GM18861 (cell line): ENCODE results near the gene ATCAY.
A peak's percentile ranks its signal among the peaks of the same experiment; 100 is the strongest.

ENCODE experiments used
- ATAC-seq: cut with Tn5 transposase; IDR thresholded peaks from one replicate; pipeline ENCODE4 v1.9.1; 2021; ENCODE audit not compliant: unreplicated experiment

Gene ATCAY

GRCh38 chr19:3968556-3969434, 88.3 kb downstream of the ATCAY start:
- no peak for ATAC-seq

DNA sequence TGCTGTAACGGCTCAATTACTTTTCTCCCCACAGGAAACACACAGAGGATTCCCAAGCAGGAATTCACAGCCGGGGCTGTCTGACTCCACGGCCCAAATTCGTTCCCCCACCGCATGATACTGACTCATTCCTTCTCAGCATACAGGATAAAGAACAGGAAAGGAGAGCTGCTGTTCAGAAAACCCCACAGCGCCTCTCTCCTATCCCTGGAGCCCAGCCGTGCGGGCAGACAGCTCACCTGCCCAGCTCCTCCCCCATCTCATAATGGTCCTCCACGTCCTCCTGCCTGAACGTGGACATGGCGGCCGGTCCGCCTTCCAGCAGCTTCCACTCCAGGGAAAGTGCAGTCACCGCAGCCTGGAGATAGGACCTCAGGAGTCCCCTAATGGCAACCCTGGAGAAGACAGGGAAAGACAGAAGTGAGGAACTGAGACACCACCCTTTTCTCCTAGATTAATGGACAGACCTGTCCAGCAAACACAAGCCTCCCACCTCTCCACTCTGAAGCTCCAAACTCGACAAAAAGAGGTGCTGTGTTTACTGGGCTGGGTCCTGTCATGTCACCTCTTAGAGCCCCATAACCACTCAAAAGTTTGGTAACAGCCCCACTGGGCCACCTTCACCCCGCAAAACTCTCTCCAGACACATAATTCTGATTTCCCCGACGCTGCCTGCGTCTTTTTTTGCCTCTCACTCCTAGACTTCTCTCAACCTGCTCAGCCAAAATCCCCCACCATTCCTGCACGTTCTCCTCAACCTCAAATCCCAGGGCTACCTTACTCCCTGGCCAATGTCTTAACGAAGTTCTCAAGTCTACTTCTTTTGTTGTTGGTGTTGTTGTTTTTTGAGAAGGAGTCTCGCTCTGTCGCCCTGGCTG, 89.2 kb downstream of the ATCAY start:
- ATAC-seq, result no peak

- no peak for ATAC-seq
These were observed 89.9 kb downstream of the ATCAY start for GRCh38 chr19:3970313-3970807.

DNA sequence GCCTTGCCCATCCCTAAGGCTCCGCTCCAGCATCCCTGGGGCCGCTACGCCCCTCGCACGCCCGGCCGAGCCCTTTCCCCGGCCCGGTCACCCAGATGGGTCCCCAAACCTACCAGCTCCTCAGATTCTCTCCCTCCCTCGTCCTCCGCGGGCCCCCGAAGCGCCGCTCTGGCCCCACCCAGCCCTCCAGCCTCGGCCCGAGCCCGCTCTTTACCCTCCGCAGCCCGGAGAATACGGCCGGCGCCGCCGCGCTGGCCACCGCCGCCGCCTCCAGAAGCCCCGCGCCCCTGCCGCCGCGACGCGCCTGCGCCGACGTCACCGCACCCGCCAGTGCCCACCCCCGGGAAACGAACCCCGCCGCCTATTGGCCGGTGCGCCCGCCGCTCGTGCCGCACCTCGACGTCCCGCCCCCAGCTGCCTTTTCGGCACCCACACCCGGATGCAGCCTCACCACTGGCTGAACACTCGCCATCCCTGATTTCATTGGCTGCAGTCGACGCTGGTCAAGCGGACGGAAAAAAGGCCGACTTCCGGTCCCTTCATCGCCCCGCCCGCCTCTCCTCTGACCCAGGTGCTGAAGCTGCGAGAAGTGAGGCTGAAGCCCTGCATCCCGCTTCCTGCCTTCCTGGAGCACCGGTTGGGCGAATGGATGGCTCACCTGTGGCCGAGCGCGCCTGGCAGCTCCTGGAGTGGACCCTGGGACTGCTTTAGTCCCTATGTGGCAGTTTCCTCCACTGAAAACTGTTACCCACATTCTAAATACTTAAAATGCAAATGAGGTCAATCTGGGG, 90.5 kb downstream of the ATCAY start, which contains the start of gene DAPK3:
Gene DAPK3 (minus strand): TSS at position 292 of the 791 bp plus-strand sequence. CDS start 1,364 bp downstream, outside the sequence.
- ATAC-seq, result peak; percentile 90

DNA sequence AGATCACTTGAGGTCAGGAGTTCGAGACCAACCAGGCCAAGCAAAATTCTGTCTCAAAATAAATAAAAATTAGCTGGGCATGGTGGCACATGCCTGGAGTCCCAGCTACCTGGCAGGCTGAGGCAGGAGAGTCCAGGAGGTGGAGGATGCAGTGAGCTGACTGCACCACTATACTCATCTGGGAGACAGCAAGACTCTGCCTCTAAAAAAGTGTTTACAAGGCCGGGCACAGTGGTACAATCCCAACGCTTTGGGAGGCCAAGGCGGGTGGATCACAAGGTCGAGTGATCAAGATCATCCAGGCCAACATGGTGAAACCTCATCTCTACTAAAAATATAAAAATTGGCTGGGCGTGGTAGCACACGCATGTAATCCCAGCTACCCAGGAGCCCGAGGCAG, 94.7 kb downstream of the ATCAY start:
- no peak for ATAC-seq

DNA sequence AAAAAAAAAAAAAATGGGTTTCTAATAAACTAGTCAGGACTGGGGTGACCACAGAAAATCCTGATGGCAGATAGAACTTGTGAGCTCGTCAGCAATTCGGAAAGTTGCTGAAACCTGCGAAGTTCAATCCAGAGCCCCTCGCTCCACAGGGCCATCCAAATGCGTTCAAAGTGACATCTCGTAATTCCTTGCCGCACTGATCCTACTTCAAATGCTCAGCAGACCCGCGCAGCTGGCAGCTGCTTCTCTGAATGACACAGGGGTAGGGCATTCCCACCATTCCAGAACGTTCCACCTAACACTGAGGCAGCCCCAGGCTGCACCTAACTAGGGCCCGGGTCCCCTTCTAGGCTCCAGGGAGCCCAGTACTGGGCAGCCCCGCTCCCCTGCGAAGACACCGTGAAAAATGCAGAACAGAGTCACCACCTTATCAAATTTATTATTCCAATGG, 95.2 kb downstream of the ATCAY start:
- no peak for ATAC-seq

- no peak for ATAC-seq
These were observed 96.2 kb downstream of the ATCAY start for GRCh38 chr19:3976495-3977241.
